Measurements from ENCODE around the gene CHEK2.

- TF ChIP-seq CTCF (conservative IDR thresholded peaks at IDR 0.05; ENCODE audit: low read depth, low read length) = no peak
- TF ChIP-seq POLR2A (IDR thresholded peaks at IDR 0.05; ENCODE audit: low read depth, low read length) = no peak
- TF ChIP-seq CHD1 (IDR thresholded peaks at IDR 0.05; ENCODE audit: low read depth, low read length) = no peak
- TF ChIP-seq RAD21 (IDR thresholded peaks at IDR 0.05; ENCODE audit: low read length) = no peak
- TF ChIP-seq SMC3 (IDR thresholded peaks at IDR 0.05; ENCODE audit: low read depth, low read length) = no peak
- TF ChIP-seq MXI1 (IDR thresholded peaks at IDR 0.05; ENCODE audit: borderline replicate concordance, low read depth, low read length) = no peak
- no peak for TF ChIP-seq RFX5 (IDR thresholded peaks at IDR 0.05; ENCODE audit: low read depth, low read length)
- TF ChIP-seq BHLHE40 (IDR thresholded peaks at IDR 0.05; ENCODE audit: low read depth, low read length) = no peak
- TF ChIP-seq MAFK (IDR thresholded peaks at IDR 0.05; ENCODE audit: low read depth, low read length) = no peak
- no peak for TF ChIP-seq USF2 (IDR thresholded peaks at IDR 0.05; ENCODE audit: low read depth, low read length)
- no peak for TF ChIP-seq RCOR1 (IDR thresholded peaks at IDR 0.05; ENCODE audit: insufficient replicate concordance, low read length)
- no peak for TF ChIP-seq MAZ (IDR thresholded peaks at IDR 0.05; ENCODE audit: borderline replicate concordance, low read depth, low read length)
- no peak for TF ChIP-seq FOS (IDR thresholded peaks at IDR 0.05; ENCODE audit: low read depth, low read length)
- no peak for TF ChIP-seq CEBPB (IDR thresholded peaks at IDR 0.05; ENCODE audit: low read depth, low read length)
These were observed 7.2 kb downstream of the CHEK2 start for GRCh38 chr22:28734393-28734792.
